GM19397 (cell line): Measurements from ENCODE around the gene CD14.
"Not testable (repeated sequence)": the region's sequence is repeated elsewhere in the genome, so short reads cannot be mapped to it uniquely, and the experiment has no call there.

Experiments
- ATAC-seq: cut with Tn5 transposase; IDR thresholded peaks from one replicate; pipeline ENCODE4 v1.9.1; 2021; ENCODE audit warnings: mild to moderate bottlenecking, moderate library complexity; ENCODE audit not compliant: unreplicated experiment

CD14 gene

GRCh38 chr5:140635291-140636257, 2.6 kb upstream of the CD14 start:
- no peak for ATAC-seq

GRCh38 chr5:140634103-140634502, 1.1 kb upstream of the CD14 start:
- ATAC-seq = no peak

- ATAC-seq = no peak
Measured at GRCh38 chr5:140633501-140633900, 526 bp upstream of the CD14 start.

GRCh38 chr5:140632366-140633020, 482 bp downstream of the CD14 start:
- ATAC-seq = peak; percentile 60

- peak; percentile 25 for ATAC-seq
Measured at GRCh38 chr5:140631831-140632365, 1.1 kb downstream of the CD14 start.

GRCh38 chr5:140631036-140631417, 1.9 kb downstream of the CD14 start:
- no peak for ATAC-seq

GRCh38 chr5:140630292-140631035, 2.5 kb downstream of the CD14 start:
- no peak for ATAC-seq

GRCh38 chr5:140628711-140629110, 4.3 kb downstream of the CD14 start:
- no peak for ATAC-seq

GRCh38 chr5:140627972-140628371, 5.0 kb downstream of the CD14 start:
- ATAC-seq = no peak

GRCh38 chr5:140624886-140625285, 8.1 kb downstream of the CD14 start:
- ATAC-seq = not testable (repeated sequence)

- not testable (repeated sequence) for ATAC-seq
Measured at GRCh38 chr5:140623061-140623460, 9.9 kb downstream of the CD14 start.

- ATAC-seq = no peak
Measured at GRCh38 chr5:140622301-140622700, 10.7 kb downstream of the CD14 start.

GRCh38 chr5:140611020-140611521, 21.9 kb downstream of the CD14 start:
- ATAC-seq = no peak

GRCh38 chr5:140609126-140609525, 23.8 kb downstream of the CD14 start:
- ATAC-seq = no peak

- no peak for ATAC-seq
Measured at GRCh38 chr5:140608722-140609121, 24.3 kb downstream of the CD14 start.

GRCh38 chr5:140607031-140607430, 25.9 kb downstream of the CD14 start:
- no peak for ATAC-seq

- no peak for ATAC-seq
Measured at GRCh38 chr5:140605879-140606278, 27.1 kb downstream of the CD14 start.

GRCh38 chr5:140603734-140604133, 29.2 kb downstream of the CD14 start:
- ATAC-seq = no peak

- ATAC-seq = not testable (repeated sequence)
Measured at GRCh38 chr5:140603446-140603698, 29.6 kb downstream of the CD14 start.

GRCh38 chr5:140602147-140602546, 30.8 kb downstream of the CD14 start:
- ATAC-seq = no peak

- ATAC-seq = no peak
Measured at GRCh38 chr5:140600096-140600495, 32.9 kb downstream of the CD14 start.
